T47D (cell line): Measurements from ENCODE around the gene FGF2.

Source experiments
- DNase-seq, 2 experiments: peaks; one replicate each; pipeline versions ENCODE4 v3.0.0 to v3.0.0-alpha.2; 2011 to 2012; ENCODE audit warnings: low read depth in 1 of 2, low spot score in 1 of 2
- JUND ChIP-seq: IDR thresholded peaks from 2 replicates; pipeline ENCODE4 v1.6.1; 2012; ENCODE audit warnings: low read depth
- in situ Hi-C: cut with HindIII; loops from 2 replicates; pipeline ENCODE4 v1.10.0; 2016; ENCODE audit warnings: low sequenced_read_pairs, low pct_unique_long_range_greater_than_20kb

The FGF2 gene

DNA sequence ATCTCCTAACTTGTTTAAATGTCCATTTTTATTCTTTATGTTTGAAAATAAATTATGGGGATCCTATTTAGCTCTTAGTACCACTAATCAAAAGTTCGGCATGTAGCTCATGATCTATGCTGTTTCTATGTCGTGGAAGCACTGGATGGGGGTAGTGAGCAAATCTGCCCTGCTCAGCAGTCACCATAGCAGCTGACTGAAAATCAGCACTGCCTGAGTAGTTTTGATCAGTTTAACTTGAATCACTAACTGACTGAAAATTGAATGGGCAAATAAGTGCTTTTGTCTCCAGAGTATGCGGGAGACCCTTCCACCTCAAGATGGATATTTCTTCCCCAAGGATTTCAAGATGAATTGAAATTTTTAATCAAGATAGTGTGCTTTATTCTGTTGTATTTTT, 68.2 kb downstream of the FGF2 start:
- in situ Hi-C loops = no loop called here
- no peak for DNase-seq
- no peak for TF ChIP-seq JUND

DNA sequence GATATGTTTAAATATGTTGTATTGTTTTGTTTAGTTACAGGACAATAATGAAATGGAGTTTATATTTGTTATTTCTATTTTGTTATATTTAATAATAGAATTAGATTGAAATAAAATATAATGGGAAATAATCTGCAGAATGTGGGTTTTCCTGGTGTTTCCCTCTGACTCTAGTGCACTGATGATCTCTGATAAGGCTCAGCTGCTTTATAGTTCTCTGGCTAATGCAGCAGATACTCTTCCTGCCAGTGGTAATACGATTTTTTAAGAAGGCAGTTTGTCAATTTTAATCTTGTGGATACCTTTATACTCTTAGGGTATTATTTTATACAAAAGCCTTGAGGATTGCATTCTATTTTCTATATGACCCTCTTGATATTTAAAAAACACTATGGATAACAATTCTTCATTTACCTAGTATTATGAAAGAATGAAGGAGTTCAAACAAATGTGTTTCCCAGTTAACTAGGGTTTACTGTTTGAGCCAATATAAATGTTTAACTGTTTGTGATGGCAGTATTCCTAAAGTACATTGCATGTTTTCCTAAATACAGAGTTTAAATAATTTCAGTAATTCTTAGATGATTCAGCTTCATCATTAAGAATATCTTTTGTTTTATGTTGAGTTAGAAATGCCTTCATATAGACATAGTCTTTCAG, 68.8 kb downstream of the FGF2 start:
- TF ChIP-seq JUND = no peak
- in situ Hi-C loops = no loop called here
- peak in 1 of 2 experiments; percentile 14 for DNase-seq

DNA sequence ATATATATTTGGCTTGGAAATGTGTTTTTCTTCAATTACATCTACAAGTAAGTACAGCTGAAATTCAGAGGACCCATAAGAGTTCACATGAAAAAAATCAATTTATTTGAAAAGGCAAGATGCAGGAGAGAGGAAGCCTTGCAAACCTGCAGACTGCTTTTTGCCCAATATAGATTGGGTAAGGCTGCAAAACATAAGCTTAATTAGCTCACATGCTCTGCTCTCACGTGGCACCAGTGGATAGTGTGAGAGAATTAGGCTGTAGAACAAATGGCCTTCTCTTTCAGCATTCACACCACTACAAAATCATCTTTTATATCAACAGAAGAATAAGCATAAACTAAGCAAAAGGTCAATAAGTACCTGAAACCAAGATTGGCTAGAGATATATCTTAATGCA, 69.6 kb downstream of the FGF2 start:
- no peak for TF ChIP-seq JUND
- DNase-seq = no peak
- in situ Hi-C loops = no loop called here

DNA sequence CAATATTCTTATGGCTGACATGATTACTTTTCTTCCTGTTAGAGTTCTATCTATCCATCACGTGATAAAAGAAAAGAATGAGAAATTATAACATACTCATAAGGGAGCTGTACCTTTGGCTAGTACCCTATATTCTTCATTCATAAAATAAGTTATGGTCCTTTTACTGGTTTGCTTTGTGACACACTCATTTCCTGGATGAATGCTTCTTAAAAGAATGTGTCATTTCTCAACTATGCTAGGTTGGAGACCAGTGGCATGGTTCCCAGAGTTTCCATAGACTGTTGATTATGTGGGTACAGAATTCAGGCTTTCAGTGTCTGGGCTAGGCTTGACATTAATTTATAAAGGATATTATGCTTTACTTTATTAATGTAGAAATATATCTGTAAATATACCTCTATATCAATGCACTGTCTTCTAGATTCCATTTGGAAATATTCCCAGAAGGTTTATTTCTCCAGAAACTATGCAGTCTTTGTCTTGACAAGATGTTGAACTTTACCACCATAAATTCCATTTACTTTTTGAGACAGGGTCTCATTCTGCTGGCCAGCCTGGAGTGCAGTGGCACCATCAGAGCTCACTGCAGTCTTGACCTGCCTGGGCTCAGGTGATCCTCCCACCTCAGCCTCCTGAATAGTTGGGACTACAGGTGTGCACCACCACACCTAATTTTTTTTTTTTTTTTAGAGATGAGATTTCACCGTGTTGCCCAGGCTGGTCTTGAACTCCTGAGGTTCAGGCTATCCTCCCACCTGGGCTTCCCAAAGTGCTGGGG, 71.9 kb downstream of the FGF2 start:
- peak in 1 of 2 experiments; percentile 39 for DNase-seq
- in situ Hi-C loops = no loop called here
- TF ChIP-seq JUND = no peak

DNA sequence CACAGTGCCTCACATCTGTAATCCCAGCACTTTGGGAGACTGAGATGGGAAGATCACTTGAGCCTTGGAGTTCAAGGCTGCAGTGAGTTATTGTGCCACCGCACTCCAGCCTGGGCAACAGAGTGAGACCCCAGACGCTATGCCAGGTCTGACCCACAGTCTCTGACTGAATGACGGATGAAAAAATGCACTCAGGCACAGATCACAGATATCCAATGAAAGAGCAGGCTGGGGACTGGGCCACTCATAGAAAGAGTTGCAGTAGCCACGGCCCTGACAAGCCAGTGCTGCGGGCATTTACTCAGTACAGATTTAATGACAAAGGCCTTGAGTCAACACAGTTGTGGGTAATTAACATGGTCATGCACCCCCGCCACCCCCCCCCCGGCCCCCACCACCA, 73.1 kb downstream of the FGF2 start:
- in situ Hi-C loops = no loop called here

DNA sequence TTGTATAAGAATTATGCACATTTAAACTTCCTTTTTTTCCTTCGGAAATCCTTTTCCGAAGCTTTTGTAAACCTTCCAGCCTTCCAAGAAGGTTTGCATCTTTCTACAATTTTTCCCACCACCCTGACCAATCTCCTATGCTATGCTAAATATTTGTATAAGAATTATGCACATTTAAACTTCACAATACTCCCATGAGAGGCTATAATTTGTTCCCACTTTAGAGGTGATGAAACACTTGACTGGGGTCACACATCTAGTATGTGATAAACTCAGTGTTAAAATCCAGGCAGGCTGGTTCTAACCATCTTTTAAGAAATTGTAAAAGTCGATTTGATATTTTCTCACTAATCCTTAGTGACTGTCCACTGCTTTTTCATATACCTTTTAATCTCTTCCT, 73.7 kb downstream of the FGF2 start:
- TF ChIP-seq JUND = no peak
- no peak for DNase-seq
- in situ Hi-C loops = no loop called here

More for the DNA sequence above, 73.1 kb downstream of the FGF2 start:
- no peak for DNase-seq
- no peak for TF ChIP-seq JUND

DNA sequence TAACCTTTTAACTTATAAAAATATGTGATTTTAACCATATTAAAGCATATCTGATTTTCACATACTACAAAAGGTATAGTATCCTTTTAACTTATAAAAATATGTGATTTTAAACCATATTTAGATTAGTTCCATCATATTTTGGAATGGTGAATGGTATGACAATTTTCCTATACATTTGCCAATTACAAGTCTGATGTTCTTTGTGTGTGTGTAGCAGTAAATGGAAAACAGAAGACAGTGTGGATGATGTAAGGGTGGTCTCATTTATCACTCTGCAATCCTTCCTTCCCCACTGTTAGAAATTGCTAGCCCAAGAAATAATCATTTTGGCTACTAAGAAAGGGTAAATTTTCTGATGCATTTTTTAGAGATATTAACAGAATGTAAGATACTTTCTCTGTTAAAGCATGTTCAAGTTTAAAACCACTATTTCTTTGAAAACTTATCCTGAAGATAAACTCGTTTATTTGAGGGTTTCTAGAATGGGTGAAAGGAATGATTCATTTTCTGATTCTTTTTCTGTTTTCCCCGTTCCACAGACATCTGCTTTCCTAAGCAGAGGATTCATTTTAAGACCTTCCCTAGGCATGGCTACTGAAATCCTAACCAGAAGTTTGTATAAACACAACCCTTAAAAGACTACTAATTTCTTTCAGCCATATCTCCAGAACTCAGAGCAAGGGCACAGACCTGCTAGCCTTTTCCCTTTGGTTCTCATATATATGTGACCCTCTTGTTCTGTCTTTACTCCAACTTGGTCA, 74.8 kb downstream of the FGF2 start:
- in situ Hi-C loops = no loop called here
- no peak for TF ChIP-seq JUND
- no peak for DNase-seq

DNA sequence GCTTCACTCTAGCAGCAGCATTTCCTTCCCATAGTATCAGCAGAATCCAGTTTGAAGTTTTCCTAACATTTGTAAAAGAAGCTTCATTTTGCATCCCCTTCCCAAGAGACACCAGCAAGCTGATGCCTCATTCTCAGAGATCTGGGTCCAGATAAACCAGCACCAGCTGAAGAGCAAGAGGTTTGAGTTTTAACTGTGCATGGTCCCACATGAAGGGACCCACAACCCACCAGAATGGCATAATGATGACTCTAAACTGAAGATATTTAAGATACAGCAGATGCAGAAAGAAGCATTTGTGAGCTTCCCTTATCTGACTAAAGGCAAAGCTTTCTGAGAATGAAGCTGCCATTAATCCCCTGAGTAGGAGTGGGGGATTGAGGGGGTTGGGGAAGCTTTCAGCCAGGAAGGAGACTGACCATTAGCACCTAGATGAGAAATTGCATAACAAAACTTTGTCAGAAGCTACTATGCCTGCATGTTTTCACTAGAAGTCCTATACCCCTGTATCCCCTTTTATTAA, 77.2 kb downstream of the FGF2 start:
- in situ Hi-C loops = no loop called here
- DNase-seq = no peak
- TF ChIP-seq JUND = no peak

DNA sequence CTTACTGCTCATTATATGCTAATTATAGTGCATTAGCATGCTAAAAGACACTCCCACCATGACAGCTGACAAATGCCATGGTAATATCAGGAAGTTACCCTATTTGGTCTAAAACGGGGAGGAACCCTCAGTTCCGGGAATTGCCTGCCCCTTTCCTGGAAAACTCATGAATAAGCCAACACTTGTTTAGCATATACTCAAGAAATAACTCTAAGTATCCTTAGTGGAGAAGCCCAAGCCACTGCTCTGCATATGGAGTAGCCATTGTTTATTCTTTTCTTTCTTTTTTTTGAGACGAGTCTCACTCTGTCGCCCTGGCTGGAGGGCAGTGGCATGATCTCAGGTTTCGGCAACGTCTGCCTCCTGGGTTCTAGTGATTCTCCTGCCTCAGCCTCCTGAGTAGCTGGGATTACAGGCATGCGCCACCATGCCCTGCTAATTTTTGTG, 80.3 kb downstream of the FGF2 start:
- in situ Hi-C loops = no loop called here
- no peak for DNase-seq
- TF ChIP-seq JUND = no peak

DNA sequence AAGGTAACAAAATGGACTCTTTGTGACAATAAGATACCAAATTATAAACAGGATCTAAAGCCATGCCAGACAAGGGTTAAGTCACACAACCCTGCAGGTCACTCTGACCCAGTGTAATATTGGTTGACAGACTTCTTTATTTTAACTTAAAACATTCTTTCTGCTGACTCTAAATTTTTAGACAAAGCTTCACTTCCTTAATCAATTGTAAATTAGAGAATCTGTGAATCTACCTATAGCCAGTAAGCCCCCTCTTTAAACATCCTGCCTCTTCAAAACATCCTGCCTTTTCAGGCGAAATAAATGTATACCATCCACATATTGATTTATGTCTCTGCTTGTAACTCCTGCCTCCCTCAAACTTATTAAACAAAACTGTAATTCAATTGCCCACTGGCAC, 81.6 kb downstream of the FGF2 start:
- in situ Hi-C loops = no loop called here
- DNase-seq = peak in 1 of 2 experiments; percentile 64
- TF ChIP-seq JUND = no peak

DNA sequence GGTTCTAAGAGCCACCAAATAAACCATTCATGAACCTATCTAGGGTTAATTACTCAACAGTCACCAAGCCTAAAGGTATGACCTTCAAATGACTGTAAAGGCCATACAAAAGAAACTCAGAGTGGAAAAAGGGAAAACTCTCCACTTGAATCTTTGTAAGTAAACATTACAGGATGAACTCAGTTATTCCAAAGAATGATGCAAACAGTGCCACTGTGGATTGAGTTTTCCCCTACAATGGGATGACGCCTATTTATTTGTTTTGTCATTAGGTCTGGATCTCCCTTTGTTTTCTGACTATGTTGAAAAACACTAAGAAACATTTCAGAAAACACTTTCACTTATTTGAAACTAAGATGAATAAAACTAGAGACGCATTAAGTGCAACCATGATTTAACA, 83.1 kb downstream of the FGF2 start:
- in situ Hi-C loops = no loop called here
- TF ChIP-seq JUND = no peak
- DNase-seq = no peak

DNA sequence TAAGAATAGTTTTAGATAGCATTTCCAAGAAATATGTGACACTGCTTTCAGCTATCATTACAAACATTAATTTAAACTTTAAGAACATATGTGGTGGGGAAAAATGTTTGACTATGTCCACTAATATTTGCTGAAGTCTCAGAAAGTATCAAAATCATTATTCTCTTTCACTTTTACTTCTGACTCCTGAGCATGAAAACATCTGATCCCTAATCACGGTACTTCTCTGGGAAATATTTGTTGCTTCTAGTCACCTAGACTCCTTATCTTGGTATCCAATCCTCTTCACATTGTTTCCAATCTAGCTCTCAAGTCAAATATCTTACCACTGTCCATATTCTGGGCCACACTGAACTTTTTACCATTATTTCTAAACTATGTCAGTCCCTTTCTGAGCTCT, 85.0 kb downstream of the FGF2 start:
- in situ Hi-C loops = no loop called here
- no peak for TF ChIP-seq JUND
- no peak for DNase-seq
